Stimulated activated CD4-positive, alpha-beta T cell treated with anti-CD3 and anti-CD28 coated beads, Interleukin-15, amount 100 ng/mL, for 24 hours (primary cell): Measurements from ENCODE around the gene FBXL2.

Experiments used
- DNase-seq: peaks from one replicate; pipeline ENCODE4 v3.0.0-alpha.2; 2020

Gene FBXL2

GRCh38 chr3:33430571-33430970 lies 153.3 kb downstream of the FBXL2 start:
- no peak for DNase-seq

GRCh38 chr3:33433843-33434242 lies 156.6 kb downstream of the FBXL2 start:
- DNase-seq, result no peak
